ENCODE measurements around the gene IFT43. TPM values are rescaled to one million over a fixed set of nuclear protein-coding genes. Genes with fewer than 3 reads are reported as not detected.
A peak's percentile ranks its signal among the peaks of the same experiment; 100 is the strongest.

The IFT43 gene
- total RNA-seq, 1 donor: 26.8 TPM

GRCh38 chr14:75984674-75985073, 889 bp upstream of the IFT43 start:
- no peak for DNase-seq (ENCODE audit: low read depth)
- no peak overlapping the region for H3K4me3 ChIP-seq (ENCODE audit: low read depth, low read length)
- TF ChIP-seq CTCF (IDR thresholded peaks at IDR 0.05; ENCODE audit: insufficient read depth, low read length): no peak

- DNase-seq (ENCODE audit: low read depth): peak; percentile 31
- TF ChIP-seq CTCF (IDR thresholded peaks at IDR 0.05; ENCODE audit: insufficient read depth, low read length): no peak
- H3K4me3 ChIP-seq (ENCODE audit: low read depth, low read length): peak overlapping the region; percentile 86
Observed at GRCh38 chr14:75986439-75986765, 839 bp downstream of the IFT43 start.

GRCh38 chr14:75987201-75987970, 1.8 kb downstream of the IFT43 start:
- DNase-seq (ENCODE audit: low read depth): no peak
- TF ChIP-seq CTCF (IDR thresholded peaks at IDR 0.05; ENCODE audit: insufficient read depth, low read length): no peak
- no peak overlapping the region for H3K4me3 ChIP-seq (ENCODE audit: low read depth, low read length)

- H3K4me3 ChIP-seq (ENCODE audit: low read depth, low read length): no peak overlapping the region
- peak; percentile 97 for DNase-seq (ENCODE audit: low read depth)
- no peak for TF ChIP-seq CTCF (IDR thresholded peaks at IDR 0.05; ENCODE audit: insufficient read depth, low read length)
Observed at GRCh38 chr14:75989134-75989533, 3.6 kb downstream of the IFT43 start.

- DNase-seq (ENCODE audit: low read depth): no peak
- no peak overlapping the region for H3K4me3 ChIP-seq (ENCODE audit: low read depth, low read length)
- no peak for TF ChIP-seq CTCF (IDR thresholded peaks at IDR 0.05; ENCODE audit: insufficient read depth, low read length)
Observed at GRCh38 chr14:75990297-75990696, 4.7 kb downstream of the IFT43 start.

- no peak overlapping the region for H3K4me3 ChIP-seq (ENCODE audit: low read depth, low read length)
- no peak for TF ChIP-seq CTCF (IDR thresholded peaks at IDR 0.05; ENCODE audit: insufficient read depth, low read length)
- peak; percentile 53 for DNase-seq (ENCODE audit: low read depth)
Observed at GRCh38 chr14:75991753-75992152, 6.2 kb downstream of the IFT43 start.

- no peak overlapping the region for H3K4me3 ChIP-seq (ENCODE audit: low read depth, low read length)
- no peak for TF ChIP-seq CTCF (IDR thresholded peaks at IDR 0.05; ENCODE audit: insufficient read depth, low read length)
- DNase-seq (ENCODE audit: low read depth): no peak
Observed at GRCh38 chr14:75993567-75994041, 8.0 kb downstream of the IFT43 start.
